Anterior cingulate cortex (tissue), 58 donors: Measurements from ENCODE around the gene PPP1R3G.

ENCODE experiments used
- DNase-seq, 58 donors: peaks; one replicate each; lab custom pipeline; 2025; lab: John Stamatoyannopoulos, UW

The PPP1R3G gene

DNA sequence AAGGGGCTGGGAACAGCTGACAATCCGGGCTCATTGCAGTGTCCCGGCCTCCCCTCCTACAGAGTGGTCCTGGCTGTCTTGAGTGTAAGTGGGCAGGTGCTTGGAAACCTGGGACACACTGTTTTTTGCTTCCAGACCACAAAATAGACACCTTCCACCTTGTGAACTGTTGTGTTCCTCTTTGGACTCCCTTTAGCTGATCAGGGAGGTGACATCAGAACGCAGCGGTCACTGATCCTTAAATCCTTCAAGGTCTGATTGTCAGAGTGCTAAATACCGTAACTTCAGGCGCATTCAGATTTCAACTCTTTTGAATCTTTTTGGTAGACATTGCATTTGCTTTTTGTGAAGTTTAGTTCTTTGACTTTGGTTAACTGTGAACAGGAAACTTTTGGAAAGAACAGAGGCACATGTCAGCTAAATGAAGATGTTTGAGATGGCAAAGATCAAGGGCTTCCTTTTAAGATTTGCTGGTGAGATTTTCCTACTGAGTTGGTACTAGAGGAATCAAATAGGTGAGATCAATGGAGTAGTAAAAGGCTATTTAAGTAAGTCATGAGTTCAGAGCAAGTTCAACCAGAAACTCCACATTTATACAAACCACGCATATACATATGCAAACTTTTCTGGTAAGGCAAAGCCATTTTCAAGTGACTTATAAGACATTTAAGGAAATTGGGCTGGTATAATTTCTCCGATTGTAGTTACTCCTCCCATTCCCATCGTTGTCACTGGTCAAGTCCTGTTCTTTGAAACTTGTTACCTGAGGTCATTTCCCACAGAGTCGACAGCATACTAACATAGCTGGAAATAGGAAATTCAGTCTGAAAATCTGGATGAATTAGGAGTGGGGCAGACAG is 6.3 kb downstream of the PPP1R3G start:
- no peak for DNase-seq

DNA sequence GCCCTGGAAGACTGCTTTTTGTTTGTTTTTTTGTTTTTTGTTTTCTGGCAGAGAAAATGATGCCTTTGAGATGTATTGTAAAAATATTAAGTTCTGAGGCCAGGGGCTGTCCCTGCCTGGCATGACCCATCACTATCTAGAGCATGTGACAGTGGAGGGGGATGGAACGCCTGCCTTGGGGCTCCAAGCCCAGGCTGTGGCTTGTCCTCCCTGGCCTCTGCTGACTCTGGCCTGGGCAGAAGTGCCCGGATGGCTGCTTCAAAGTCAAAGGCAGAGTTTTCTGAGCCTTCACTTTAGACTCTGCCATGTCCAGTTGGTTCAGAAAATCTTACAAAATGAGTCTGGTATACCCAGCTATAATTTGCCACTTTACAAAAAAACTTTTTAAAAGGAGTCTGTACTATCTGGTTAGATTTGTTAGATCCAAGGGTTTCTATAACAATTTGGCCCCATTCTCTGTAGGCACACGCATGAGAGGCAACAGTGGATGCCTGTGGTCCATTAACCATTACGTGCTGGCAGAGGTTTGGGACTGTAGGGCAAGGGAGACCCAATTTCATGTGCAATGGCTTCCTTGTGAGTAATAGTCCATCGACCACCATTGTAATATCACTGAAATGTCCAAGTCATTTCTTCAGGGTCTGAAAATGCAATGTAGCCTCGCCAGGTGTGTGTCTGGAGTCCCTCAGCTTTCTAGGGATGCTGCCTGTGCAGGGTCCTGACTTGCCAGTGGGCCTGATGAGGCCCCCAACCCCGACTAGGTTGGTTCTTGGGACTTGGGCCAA is 8.3 kb downstream of the PPP1R3G start:
- peak in 2 of 58 donors; percentile 1 to 33 for DNase-seq

DNA sequence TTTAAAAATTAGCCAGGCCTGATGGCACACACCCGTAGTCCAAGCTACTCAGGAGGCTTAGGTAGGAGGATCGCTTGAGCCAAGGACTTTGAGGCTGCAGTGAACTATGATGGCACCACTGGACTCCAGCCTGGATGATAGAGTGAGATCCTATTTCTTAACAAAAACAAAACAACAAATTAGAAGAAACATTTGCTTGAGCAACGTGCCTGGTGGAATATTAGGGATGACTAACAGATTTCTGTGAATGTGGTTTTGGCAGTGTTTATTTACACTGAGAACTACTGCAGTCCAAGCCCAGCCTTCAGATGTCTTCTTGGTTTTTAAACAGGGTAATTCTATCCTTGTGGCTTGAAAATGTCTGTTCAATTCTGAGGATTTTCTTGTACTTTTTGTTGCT is 9.2 kb downstream of the PPP1R3G start:
- DNase-seq, result no peak

DNA sequence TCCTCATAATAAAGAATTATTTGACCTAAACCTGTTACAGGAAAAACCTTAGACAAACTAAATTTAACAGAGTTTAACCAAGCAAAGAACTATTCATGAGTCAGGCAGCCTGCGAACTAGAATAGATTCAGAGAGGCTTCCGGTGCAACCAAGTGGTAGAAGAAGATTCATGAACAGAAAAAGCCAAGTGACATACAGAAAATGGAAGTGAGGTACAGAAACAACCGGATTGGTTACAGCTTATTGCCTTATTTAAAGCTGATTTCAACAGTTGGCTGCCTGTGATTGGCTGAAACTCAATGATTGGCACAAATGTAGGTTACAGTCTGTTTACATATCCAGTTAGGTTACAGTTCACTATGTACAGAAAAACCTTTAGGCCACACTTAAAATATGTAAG is 10.1 kb downstream of the PPP1R3G start:
- DNase-seq, result no peak

DNA sequence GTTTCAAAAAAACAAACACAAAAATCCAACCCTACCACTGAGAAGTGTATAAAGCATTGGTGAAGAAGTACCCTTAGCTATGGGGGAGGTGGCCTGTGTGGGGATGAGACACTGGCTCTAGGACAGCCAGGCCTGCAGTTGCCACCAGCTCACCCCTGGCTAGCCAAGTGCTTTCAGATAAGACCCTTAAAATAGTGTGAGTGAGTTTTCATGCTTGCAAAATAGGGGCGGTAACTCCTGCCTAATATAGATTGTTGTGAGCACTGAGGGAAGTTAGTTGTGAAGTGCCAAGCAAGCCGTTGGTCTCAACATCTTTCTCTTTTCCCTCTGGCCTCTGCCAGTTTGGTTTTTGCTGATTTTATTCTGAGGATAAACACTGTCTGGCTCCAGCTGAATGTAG is 11.3 kb downstream of the PPP1R3G start:
- DNase-seq, result no peak

DNA sequence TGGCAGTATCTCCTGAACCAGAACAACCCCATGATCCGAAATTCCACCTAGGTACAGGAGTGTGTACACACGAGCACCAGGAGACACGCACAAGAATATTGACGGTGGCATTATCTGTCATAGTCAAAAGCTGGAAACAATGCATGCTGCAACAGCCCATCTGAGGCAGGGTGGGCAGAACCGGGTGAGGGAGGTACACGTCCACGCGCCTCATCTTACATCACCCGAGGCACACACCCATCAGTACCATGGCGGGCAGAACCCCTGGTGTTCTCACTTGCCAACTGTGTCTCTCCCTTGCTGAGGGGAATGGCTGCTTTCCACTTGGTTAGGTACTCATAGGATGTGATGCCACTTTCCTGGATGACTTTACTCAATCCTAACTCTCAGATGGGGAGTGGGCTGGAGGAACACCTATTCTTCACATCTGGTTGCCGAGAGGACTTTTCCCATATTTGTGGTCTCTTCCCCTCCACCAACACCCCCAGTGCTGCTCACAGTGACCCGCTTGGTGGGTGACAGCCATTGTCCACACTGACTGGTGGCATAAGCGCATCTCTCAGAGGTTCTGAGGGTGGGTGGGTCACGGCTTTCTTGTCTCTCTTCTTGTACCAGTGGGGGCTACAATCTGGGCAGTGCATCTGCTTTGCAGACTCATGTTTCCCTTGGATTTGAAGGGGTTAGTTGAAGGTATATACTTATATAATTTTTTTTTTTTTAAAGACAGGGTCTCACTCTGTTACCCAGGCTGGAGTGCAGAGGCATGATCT is 13.5 kb downstream of the PPP1R3G start:
- DNase-seq, result no peak

DNA sequence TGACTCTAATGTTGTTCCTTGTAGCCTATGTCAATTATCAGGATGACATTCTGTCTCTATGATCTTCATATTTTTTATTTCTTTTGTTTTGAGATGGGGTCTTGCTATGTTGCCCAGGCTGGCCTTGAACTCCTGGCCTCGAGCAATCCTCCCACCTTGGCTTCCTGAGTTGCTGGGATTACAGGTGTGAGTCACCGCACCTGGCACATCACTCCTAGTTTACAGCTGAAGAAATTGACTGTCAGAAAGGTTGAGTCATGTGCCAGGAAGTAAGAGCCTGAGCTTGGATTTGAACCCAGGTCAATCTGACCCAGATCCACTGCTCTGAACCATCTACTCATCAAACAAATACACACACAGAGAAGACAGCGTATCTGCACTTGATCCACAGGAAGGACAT is 14.4 kb downstream of the PPP1R3G start:
- no peak for DNase-seq

DNA sequence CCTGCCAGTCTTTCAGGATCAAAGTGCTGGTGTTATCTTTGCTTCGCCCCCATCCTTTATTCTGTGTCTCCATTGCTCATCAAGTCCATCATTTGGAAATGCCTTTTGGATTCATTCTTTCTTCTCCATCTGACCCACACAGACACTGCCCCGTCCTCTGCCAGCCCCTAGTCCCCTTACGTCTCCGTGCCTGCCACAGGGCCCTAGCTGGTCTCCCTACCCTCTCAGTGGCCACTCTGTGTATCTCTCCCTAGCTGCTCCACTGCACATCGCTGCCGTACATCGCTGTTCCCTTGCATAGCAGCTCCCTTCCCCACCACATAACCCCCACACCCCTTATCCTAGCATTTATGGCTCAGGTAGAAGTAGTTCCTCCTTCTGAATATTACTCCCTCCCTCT is 15.7 kb downstream of the PPP1R3G start:
- no peak for DNase-seq

DNA sequence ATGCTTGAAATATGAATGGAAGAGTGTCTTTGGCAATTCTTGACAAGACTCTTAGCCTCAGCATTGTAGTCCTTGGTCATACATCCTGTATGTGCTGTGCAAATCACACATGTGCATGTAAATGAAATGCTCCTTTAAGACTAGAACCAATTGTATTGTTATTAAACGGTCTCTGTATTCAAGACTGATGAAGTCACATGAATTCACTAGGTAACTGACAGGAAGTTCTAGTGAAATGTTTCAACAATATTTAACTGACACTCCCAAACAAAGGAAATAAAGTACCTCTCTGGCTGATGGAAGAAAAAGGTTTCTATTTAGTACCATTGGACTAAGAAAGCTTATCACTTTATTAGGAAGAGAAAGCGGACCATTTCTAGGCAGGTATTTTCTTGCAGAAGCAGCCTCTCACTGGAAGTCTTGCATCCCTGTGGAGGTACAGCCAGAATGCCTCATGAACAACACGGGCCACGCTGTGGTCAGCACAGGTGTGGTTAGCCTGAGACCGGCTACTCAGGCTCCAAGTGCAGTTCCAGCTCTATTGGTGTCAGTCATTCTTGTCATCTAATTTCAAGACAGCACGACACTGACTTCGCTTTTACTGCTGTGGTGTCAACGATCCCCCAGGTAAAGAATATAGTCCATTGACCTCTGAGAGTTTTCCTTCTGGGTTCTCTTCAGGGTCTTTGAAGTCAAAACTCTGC is 17.3 kb downstream of the PPP1R3G start:
- no peak for DNase-seq

DNA sequence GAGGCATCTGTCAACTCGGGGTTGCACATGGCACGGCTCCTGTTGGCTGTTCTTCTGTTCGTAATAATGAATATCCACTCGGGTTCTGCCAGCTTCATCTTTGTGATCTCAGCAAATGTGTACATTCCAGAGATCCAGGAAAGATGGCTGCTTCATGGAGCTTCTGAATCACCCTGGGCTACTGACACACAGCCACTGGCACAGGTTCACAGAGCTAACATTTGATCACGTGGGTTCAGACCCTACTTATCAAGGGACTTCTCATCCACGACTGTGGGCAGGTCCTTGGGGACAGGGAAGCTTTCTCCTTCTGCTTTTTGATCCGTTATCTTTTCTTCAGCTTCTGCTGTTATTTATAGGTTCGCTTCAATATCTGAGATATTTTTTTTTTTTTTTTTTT is 18.1 kb downstream of the PPP1R3G start:
- DNase-seq, result no peak

DNA sequence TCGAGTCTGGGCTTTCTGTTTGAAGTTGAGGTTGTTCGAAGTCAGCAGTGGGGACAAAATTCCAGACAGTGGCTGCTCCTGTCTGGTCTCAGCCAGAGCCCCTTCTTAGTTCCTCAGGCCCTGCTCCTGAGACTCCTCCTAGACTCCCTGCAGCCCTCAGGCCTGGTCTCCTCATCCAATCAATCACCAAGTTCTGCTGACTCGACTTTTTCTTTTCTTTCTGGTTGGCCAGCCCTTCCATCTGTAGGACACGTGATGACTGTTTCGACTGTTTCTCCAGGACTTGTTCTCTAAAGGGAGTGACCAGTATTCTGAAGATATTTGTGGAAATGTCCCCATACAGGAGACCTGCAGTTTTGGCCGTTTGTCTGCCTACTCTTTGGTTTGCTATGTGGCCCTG is 19.5 kb downstream of the PPP1R3G start:
- no peak for DNase-seq

DNA sequence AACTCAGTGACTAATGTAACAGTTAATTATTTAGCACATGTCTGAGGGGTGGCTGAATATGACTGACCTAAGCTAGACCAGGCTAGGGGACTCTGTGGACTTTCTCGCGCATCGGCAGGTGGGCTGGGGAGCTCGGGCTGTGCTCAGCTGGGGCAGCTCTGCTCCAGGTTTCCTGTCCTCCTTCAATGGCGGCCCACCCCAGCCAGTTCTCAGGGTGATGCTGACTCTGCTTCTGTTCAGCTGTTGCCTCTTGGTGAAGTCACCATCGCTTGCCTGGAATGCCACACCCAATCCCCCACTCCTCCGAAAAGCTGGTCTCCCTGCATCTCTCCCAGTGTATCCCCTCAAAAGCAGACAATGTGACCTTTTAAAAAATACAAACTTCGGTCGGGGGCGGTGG is 20.0 kb downstream of the PPP1R3G start:
- no peak for DNase-seq

DNA sequence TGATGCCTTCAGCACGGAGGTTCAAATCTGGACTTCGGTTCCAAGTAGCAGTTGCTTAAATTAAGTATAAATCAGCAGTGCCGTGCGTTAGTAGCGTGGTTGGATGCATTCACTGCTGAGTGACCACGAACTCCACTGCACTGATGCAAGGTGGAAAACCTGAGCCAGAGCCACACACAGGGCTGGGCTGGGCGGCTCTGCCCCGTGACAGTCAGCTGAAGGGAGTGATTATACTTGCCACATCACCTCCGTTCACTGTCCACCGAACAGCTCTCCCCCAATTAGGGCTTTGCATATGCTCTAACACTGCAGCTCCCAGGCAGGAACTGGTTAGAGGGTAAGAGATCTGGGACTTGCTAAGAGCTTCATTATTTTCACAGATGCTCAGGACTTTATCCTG is 22.2 kb downstream of the PPP1R3G start:
- no peak for DNase-seq

DNA sequence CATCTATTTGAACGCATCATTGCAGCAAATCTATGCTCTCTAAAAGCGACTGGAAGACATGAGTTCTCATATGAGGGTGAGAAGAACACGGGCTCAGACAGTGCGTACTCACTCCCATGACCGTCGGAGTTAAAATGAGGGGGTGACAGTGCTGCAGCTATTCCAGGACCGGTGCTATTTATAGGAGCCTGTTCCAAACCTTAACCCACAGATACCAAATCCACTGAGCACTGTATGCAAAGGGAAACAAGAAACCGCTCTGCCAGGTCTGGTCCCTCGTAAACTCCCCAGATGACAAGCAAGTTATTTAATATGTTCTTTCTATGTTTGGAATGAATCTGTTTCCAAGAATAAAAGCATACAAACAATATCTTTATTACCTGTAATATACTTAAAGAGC is 22.9 kb downstream of the PPP1R3G start:
- peak in 4 of 58 donors; percentile 10 to 78 (median 20) for DNase-seq

DNA sequence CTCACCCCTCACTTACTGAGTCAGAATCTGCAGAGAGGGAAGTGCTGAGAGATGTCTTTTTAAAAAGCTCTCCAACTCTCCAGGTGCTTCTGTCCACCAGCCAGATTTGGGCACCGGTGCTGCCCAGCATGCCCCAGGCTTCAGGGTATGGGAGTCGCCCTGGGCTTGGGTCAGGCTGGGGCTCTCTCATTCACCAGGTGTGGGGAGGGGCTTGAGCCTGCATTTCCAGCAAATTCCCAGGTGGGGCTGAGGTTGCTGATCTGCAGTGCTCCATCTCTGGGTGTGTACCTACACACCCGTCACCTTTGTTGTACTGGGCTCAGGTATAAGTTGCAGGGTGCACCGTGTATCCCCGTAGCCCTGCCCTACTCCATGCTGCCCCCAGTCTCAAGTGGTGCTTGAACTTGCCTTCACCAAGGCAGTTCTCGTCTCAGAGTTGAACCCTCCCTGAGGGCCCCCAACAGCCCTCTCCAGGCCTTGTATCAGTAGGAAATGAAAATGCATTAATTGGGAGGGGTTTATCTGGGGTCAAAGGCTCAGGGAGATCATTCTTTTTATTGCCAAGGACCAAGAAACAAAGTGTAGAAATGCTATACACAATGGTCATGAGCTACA is 23.5 kb downstream of the PPP1R3G start:
- no peak for DNase-seq

DNA sequence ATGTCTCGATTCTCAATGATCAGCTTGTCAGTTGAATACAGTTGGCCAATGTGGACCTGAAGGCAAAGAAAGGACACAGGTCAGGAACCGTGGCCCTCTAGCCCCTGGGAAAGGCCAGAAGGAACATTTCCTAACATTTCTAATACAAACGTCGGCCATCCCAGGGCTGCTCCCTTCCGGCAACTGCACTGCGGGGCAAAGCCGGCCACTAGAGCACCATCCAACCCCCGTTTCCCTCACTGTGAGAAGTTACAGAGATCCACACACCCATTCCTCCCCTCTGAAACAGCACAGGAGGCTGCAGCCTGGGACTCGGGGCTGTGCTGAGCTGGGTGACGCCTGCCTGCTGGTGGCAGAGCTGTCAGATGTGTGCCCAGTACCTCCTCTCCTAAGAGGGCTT is 24.3 kb downstream of the PPP1R3G start:
- DNase-seq, result no peak

DNA sequence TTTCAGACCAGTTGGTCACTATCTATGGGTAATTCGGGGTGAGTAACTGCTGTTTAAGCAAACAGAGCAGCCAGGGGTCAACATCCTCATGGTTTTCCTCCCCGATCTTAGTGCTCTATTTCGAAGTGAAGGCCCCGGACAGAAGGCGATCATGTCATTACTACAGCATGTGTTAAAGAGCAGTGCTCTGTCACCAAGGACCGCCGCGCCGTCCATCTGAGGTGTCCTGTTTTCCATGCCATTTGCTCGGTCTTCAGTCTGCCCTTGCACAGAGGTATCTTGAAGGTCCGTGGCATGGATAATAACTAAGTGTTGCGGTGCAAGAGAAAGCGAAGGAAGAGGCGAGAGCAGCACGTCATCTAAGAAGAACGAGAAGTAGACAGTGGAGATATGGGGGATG is 25.1 kb downstream of the PPP1R3G start:
- DNase-seq, result no peak

DNA sequence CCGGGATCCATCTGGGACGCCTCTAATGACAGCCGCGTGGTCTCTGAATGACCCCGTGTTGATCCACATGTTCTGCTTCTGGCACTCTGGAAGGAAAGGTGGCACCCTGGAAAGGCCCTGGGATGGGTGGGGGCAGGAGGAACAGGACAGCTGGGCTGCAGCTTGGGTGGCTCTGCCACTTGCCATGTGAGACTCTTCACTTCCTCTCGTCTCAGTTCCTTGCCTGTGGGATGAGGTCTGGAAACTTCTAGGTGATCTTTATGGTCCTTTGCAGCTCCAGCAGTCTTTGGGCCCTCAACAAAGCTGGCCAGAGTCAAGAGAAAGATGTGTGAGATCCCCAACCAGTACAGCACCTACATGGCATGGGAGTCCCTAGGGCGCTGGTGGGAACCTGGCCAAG is 26.5 kb downstream of the PPP1R3G start:
- DNase-seq, result no peak

DNA sequence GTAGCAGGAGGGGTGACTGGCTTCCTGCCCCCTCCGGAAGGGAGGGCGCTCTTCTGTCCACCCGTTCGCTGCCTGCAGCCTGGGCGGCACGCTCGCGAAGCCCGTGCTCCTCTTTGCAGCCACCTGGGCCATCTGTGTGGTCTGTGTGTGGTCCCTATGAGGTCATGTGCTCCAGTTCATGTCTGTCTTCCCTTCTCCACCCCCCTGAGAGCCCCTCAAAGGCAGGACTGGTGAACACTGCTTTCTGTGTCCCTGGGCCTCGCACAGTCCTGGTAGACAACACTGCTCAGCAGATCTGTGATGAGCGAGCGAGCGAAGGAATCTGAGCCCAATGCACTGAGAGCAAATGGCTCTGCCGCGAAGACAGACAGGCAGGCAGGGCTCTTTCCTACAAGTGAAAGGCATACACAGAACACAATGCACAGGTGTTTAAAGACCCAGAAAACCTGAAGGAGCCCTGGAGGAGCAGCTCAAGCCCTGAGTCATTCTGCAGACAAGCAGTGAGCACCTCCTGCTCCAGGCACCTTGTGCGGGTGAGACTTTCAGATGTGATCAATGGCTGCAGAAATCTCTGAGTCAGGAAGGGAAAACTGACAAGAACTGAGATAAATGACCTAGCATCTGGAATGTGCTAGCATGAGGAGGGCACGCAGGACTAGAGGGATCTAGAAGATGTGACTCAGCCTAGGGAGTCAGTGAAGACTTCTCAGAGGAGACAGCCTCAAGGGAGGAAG is 27.1 kb downstream of the PPP1R3G start:
- no peak for DNase-seq
